Activated CD8-positive, alpha-beta T cell treated with anti-CD3 and anti-CD28 coated beads for 36 hours (primary cell): ENCODE data around the gene MACROD2. TPM values are rescaled to one million over a fixed set of nuclear protein-coding genes. Genes with fewer than 3 reads are reported as not detected.

Experiments used
- ATAC-seq: fragments of 200-7000 bp; cut with Tn5 transposase; one replicate; pipeline ENCODE4 v1.10.0; 2021; ENCODE audit warnings: mild to moderate bottlenecking, moderate library complexity
- CTCF ChIA-PET: fragments of 350-600 bp; sonication (Branson Sonifier 250); formaldehyde crosslinking; loops from one replicate; lab custom pipeline; 2021; ENCODE audit warnings: antibody characterized with exemption; lab: Charles Lee
- POLR2A ChIA-PET: fragments of 350-600 bp; sonication (Branson Sonifier 250); formaldehyde crosslinking; loops from one replicate; lab custom pipeline; 2021; ENCODE audit warnings: antibody characterized with exemption; lab: Charles Lee
- DNase-seq: peaks from one replicate; pipeline ENCODE4 v3.0.0-alpha.2; 2020
- H3K27ac Mint-ChIP-seq: one replicate; pipeline ENCODE4 v1.8.0; 2021; ENCODE audit warnings: mild to moderate bottlenecking, mixed read lengths
- H3K27me3 Mint-ChIP-seq: one replicate; pipeline ENCODE4 v1.8.0; 2021; ENCODE audit warnings: mixed read lengths
- H3K36me3 Mint-ChIP-seq: one replicate; pipeline ENCODE4 v1.8.0; 2021; ENCODE audit warnings: low read depth, mixed read lengths
- H3K4me1 Mint-ChIP-seq: one replicate; pipeline ENCODE4 v1.8.0; 2021; ENCODE audit warnings: low read depth, mixed read lengths
- H3K4me3 Mint-ChIP-seq: one replicate; pipeline ENCODE4 v1.8.0; 2021; ENCODE audit warnings: mild to moderate bottlenecking, moderate library complexity, mixed read lengths
- H3K9me3 Mint-ChIP-seq: one replicate; pipeline ENCODE4 v1.8.0; 2021; ENCODE audit warnings: mixed read lengths
- CTCF ChIP-seq: fragments of 200-600 bp; IDR thresholded peaks from one replicate; pipeline ENCODE4 v1.8.0; 2022; ENCODE audit warnings: antibody characterized with exemption, mild to moderate bottlenecking
- intact Hi-C: fragments of 100-400 bp; cut with micrococcal nuclease; formaldehyde crosslinking; loops from one replicate; pipeline ENCODE4 v1.10.0; 2022
- total RNA-seq, 2 experiments: library from RNA; stranded (reverse); gene quantifications; one replicate each; pipeline ENCODE4 v1.2.3, GENCODE V29; 2021

MACROD2 gene
- total RNA-seq, 2 experiments from 2014 or later, result not detected

GRCh38 chr20:16052456-16052855 lies 2057.1 kb downstream of the MACROD2 start:
- no peak overlapping the region for H3K27ac Mint-ChIP-seq
- ATAC-seq, result no peak
- intact Hi-C loops, result no loop called here
- no peak overlapping the region for H3K4me3 Mint-ChIP-seq
- H3K36me3 Mint-ChIP-seq, result no peaks in the 10 kb centered on the region
- TF ChIP-seq CTCF, result no peak
- POLR2A ChIA-PET, result no interaction called here
- no peak for DNase-seq
- no peaks in the 10 kb centered on the region for H3K27me3 Mint-ChIP-seq
- no peaks in the 10 kb centered on the region for H3K9me3 Mint-ChIP-seq
- CTCF ChIA-PET, result no interaction called here
- no peaks in the 10 kb centered on the region for H3K4me1 Mint-ChIP-seq

GRCh38 chr20:16054985-16055384 lies 2059.7 kb downstream of the MACROD2 start:
- ChIA-PET POLR2A (no interaction called here), CTCF (no interaction called here)
- no peaks in the 10 kb centered on the region for H3K9me3 Mint-ChIP-seq
- H3K27ac Mint-ChIP-seq, result no peak overlapping the region
- no peaks in the 10 kb centered on the region for H3K27me3 Mint-ChIP-seq
- no peaks in the 10 kb centered on the region for H3K36me3 Mint-ChIP-seq
- H3K4me3 Mint-ChIP-seq, result no peak overlapping the region
- DNase-seq (no peak), ATAC-seq (no peak)
- H3K4me1 Mint-ChIP-seq, result no peaks in the 10 kb centered on the region
- intact Hi-C loops, result no loop called here
- no peak for TF ChIP-seq CTCF

GRCh38 chr20:16057651-16058050 lies 2062.3 kb downstream of the MACROD2 start:
- TF ChIP-seq CTCF, result no peak
- Mint-ChIP-seq H3K4me3 (no peak overlapping the region), H3K27me3 (no peaks in the 10 kb centered on the region), H3K27ac (no peak overlapping the region), H3K9me3 (no peaks in the 10 kb centered on the region), H3K36me3 (no peaks in the 10 kb centered on the region), H3K4me1 (no peaks in the 10 kb centered on the region)
- POLR2A ChIA-PET, result no interaction called here
- intact Hi-C loops, result no loop called here
- no peak for ATAC-seq
- CTCF ChIA-PET, result no interaction called here
- DNase-seq, result no peak

- intact Hi-C loops, result no loop called here
- CTCF ChIA-PET, result no interaction called here
- Mint-ChIP-seq H3K4me3 (no peak overlapping the region), H3K4me1 (no peaks in the 10 kb centered on the region), H3K27me3 (no peaks in the 10 kb centered on the region), H3K36me3 (no peaks in the 10 kb centered on the region), H3K9me3 (no peaks in the 10 kb centered on the region), H3K27ac (no peak overlapping the region)
- POLR2A ChIA-PET, result no interaction called here
- TF ChIP-seq CTCF, result no peak
- ATAC-seq (no peak), DNase-seq (no peak)
Observed at GRCh38 chr20:16058268-16058667, 2063.0 kb downstream of the MACROD2 start.

GRCh38 chr20:16059841-16060240 lies 2064.5 kb downstream of the MACROD2 start:
- H3K4me1 Mint-ChIP-seq, result no peaks in the 10 kb centered on the region
- CTCF ChIA-PET, result no interaction called here
- ATAC-seq (no peak), DNase-seq (no peak)
- no peaks in the 10 kb centered on the region for H3K27me3 Mint-ChIP-seq
- TF ChIP-seq CTCF, result no peak
- POLR2A ChIA-PET, result no interaction called here
- H3K27ac Mint-ChIP-seq, result no peak overlapping the region
- H3K4me3 Mint-ChIP-seq, result no peak overlapping the region
- intact Hi-C loops, result no loop called here
- H3K36me3 Mint-ChIP-seq, result no peaks in the 10 kb centered on the region
- no peaks in the 10 kb centered on the region for H3K9me3 Mint-ChIP-seq
